Measurements from ENCODE around the gene NDFIP2. TPM values are rescaled to one million over a fixed set of nuclear protein-coding genes. Genes with fewer than 3 reads are reported as not detected.

Gene NDFIP2
- total RNA-seq, 1 experiment from 2014 or later, result 23.1 TPM

DNA sequence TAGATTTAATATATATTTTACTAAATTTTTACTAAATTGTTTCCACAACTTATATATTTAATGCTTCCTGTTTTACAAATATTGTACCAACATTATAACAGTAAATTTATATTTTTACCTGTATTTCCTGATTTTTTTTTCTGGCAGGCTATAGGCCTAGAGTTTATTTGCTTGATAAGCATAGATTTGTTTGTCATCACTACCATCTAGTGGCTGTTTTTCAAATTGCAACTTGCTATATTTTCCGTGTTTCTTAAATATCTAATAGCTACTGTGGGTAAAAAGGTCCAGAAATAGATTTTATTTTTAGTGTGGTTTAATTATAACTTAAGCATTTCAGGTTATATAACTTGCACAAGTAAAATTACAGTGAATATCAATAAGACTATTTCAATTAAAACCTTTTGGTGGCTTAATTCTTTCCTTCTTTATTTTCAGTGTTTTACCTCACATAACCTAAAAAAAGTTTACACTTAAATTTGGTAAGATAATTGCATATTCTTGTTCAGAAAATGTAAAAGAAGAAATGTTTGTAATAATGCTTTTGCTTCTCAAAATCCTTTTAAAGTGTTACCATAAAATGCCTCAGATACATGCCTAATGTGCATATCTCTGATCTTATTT is 60.6 kb downstream of the NDFIP2 start:
- ChIA-PET CTCF (interaction anchor here (0.6 to 3.0 kb wide), 37 partner anchors 8 to 363 kb away, joined by 3 to 116 read pairs (median 4); no protein-coding TSS in a partner anchor), POLR2A (no interaction called here)
- Mint-ChIP-seq H3K27ac (no peak overlapping the region), H3K36me3 (0 out of 2 replicates have a peak, but pooled peaks cover 5% of the 10 kb centered on the region), H3K9me3 (no peaks in the 10 kb centered on the region), H3K4me1 (peaks cover 15% of the 10 kb centered on the region), H3K27me3 (ENCODE audit: low read depth) (no peaks in the 10 kb centered on the region), H3K4me3 (no peak overlapping the region)
- DNase-seq (ENCODE audit: low spot score) (no peak), ATAC-seq (peak; percentile 36; the same call in 1 of the 2 replicates)
- TF ChIP-seq ZNF263 (CRISPR knock-in tag; IDR thresholded peaks at IDR 0.05; ENCODE audit: low read depth) (no peak), ZNF416 (CRISPR knock-in tag; IDR thresholded peaks at IDR 0.05) (no peak), GTF2I (CRISPR knock-in tag; conservative IDR thresholded peaks at IDR 0.05) (no peak)
- TF ChIP-seq, protein P1, sequence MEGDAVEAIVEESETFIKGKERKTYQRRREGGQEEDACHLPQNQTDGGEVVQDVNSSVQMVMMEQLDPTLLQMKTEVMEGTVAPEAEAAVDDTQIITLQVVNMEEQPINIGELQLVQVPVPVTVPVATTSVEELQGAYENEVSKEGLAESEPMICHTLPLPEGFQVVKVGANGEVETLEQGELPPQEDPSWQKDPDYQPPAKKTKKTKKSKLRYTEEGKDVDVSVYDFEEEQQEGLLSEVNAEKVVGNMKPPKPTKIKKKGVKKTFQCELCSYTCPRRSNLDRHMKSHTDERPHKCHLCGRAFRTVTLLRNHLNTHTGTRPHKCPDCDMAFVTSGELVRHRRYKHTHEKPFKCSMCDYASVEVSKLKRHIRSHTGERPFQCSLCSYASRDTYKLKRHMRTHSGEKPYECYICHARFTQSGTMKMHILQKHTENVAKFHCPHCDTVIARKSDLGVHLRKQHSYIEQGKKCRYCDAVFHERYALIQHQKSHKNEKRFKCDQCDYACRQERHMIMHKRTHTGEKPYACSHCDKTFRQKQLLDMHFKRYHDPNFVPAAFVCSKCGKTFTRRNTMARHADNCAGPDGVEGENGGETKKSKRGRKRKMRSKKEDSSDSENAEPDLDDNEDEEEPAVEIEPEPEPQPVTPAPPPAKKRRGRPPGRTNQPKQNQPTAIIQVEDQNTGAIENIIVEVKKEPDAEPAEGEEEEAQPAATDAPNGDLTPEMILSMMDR (IDR thresholded peaks at IDR 0.05), result peak; percentile 64

DNA sequence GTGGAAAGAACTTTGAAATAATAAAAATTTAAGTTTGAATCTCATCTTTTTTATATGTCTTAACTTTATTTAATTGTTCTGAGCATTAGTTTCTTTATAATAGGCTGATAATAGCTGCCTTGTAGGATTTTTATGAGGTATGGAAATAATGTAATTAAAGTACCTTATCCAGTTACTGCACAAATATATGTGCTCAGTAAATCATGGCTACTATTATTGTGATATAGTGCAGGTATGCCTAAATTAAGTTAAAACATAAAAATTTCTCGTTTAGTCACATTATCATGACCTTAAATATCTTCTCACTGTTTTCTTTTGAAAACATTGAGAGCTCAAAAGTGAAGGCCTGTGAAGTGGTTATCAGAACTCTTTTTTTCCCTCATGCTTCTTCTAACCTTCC is 62.9 kb downstream of the NDFIP2 start:
- Mint-ChIP-seq H3K4me1 (peaks cover 14% of the 10 kb centered on the region), H3K27ac (peak overlapping the region; percentile 80), H3K4me3 (no peak overlapping the region), H3K36me3 (no peaks in the 10 kb centered on the region), H3K9me3 (no peaks in the 10 kb centered on the region), H3K27me3 (ENCODE audit: low read depth) (no peaks in the 10 kb centered on the region)
- ATAC-seq (no peak), DNase-seq (ENCODE audit: low spot score) (no peak)
- TF ChIP-seq, protein P2, sequence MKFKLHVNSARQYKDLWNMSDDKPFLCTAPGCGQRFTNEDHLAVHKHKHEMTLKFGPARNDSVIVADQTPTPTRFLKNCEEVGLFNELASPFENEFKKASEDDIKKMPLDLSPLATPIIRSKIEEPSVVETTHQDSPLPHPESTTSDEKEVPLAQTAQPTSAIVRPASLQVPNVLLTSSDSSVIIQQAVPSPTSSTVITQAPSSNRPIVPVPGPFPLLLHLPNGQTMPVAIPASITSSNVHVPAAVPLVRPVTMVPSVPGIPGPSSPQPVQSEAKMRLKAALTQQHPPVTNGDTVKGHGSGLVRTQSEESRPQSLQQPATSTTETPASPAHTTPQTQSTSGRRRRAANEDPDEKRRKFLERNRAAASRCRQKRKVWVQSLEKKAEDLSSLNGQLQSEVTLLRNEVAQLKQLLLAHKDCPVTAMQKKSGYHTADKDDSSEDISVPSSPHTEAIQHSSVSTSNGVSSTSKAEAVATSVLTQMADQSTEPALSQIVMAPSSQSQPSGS (CRISPR knock-in tag; IDR thresholded peaks at IDR 0.05; ENCODE audit: borderline replicate concordance, low read depth), result no peak
- TF ChIP-seq OVOL2 (CRISPR knock-in tag; IDR thresholded peaks at IDR 0.05; ENCODE audit: borderline replicate concordance), result no peak
- TF ChIP-seq, protein P3, sequence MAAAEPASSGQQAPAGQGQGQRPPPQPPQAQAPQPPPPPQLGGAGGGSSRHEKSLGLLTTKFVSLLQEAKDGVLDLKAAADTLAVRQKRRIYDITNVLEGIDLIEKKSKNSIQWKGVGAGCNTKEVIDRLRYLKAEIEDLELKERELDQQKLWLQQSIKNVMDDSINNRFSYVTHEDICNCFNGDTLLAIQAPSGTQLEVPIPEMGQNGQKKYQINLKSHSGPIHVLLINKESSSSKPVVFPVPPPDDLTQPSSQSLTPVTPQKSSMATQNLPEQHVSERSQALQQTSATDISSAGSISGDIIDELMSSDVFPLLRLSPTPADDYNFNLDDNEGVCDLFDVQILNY (CRISPR knock-in tag; IDR thresholded peaks at IDR 0.05), result no peak
- TF ChIP-seq, protein P4, sequence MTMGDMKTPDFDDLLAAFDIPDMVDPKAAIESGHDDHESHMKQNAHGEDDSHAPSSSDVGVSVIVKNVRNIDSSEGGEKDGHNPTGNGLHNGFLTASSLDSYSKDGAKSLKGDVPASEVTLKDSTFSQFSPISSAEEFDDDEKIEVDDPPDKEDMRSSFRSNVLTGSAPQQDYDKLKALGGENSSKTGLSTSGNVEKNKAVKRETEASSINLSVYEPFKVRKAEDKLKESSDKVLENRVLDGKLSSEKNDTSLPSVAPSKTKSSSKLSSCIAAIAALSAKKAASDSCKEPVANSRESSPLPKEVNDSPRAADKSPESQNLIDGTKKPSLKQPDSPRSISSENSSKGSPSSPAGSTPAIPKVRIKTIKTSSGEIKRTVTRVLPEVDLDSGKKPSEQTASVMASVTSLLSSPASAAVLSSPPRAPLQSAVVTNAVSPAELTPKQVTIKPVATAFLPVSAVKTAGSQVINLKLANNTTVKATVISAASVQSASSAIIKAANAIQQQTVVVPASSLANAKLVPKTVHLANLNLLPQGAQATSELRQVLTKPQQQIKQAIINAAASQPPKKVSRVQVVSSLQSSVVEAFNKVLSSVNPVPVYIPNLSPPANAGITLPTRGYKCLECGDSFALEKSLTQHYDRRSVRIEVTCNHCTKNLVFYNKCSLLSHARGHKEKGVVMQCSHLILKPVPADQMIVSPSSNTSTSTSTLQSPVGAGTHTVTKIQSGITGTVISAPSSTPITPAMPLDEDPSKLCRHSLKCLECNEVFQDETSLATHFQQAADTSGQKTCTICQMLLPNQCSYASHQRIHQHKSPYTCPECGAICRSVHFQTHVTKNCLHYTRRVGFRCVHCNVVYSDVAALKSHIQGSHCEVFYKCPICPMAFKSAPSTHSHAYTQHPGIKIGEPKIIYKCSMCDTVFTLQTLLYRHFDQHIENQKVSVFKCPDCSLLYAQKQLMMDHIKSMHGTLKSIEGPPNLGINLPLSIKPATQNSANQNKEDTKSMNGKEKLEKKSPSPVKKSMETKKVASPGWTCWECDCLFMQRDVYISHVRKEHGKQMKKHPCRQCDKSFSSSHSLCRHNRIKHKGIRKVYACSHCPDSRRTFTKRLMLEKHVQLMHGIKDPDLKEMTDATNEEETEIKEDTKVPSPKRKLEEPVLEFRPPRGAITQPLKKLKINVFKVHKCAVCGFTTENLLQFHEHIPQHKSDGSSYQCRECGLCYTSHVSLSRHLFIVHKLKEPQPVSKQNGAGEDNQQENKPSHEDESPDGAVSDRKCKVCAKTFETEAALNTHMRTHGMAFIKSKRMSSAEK (CRISPR knock-in tag; IDR thresholded peaks at IDR 0.05; ENCODE audit: borderline replicate concordance), result no peak
- no peak for TF ChIP-seq PRRX2 (CRISPR knock-in tag; IDR thresholded peaks at IDR 0.05)
- TF ChIP-seq ZNF219 (CRISPR knock-in tag; IDR thresholded peaks at IDR 0.05; ENCODE audit: borderline replicate concordance), result no peak
- TF ChIP-seq ZNF317 (CRISPR knock-in tag; IDR thresholded peaks at IDR 0.05; ENCODE audit: borderline replicate concordance, low read depth), result no peak
- no peak for TF ChIP-seq TEAD4 (CRISPR knock-in tag; IDR thresholded peaks at IDR 0.05)
- TF ChIP-seq, protein P5, sequence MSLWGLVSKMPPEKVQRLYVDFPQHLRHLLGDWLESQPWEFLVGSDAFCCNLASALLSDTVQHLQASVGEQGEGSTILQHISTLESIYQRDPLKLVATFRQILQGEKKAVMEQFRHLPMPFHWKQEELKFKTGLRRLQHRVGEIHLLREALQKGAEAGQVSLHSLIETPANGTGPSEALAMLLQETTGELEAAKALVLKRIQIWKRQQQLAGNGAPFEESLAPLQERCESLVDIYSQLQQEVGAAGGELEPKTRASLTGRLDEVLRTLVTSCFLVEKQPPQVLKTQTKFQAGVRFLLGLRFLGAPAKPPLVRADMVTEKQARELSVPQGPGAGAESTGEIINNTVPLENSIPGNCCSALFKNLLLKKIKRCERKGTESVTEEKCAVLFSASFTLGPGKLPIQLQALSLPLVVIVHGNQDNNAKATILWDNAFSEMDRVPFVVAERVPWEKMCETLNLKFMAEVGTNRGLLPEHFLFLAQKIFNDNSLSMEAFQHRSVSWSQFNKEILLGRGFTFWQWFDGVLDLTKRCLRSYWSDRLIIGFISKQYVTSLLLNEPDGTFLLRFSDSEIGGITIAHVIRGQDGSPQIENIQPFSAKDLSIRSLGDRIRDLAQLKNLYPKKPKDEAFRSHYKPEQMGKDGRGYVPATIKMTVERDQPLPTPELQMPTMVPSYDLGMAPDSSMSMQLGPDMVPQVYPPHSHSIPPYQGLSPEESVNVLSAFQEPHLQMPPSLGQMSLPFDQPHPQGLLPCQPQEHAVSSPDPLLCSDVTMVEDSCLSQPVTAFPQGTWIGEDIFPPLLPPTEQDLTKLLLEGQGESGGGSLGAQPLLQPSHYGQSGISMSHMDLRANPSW (CRISPR knock-in tag; conservative IDR thresholded peaks at IDR 0.05; ENCODE audit: low read depth), result no peak
- no peak for TF ChIP-seq ZNF423 (CRISPR knock-in tag; IDR thresholded peaks at IDR 0.05)
- POLR2A ChIA-PET, result no interaction called here
- CTCF ChIA-PET, result interaction anchor here (1.0 to 3.6 kb wide), 2 partner anchors 66 to 120 kb away, joined by 4 to 48 read pairs; no protein-coding TSS in a partner anchor

Data from WTC11 (cell line).